AG09309 (cell line): ENCODE measurements around the gene CTNND2.

Experiments used
- DNase-seq: peaks from one replicate; pipeline ENCODE4 v3.0.0-alpha.2; 2010; ENCODE audit warnings: low read depth
- H3K4me3 ChIP-seq: 2 replicates; pipeline ENCODE4 v1.5.1; 2011; ENCODE audit warnings: mild to moderate bottlenecking, low read depth, low read length, moderate library complexity; ENCODE audit not compliant: control insufficient read depth
- CTCF ChIP-seq: IDR thresholded peaks from 2 replicates; pipeline ENCODE4 v1.5.1; 2011; ENCODE audit warnings: mild to moderate bottlenecking, low read depth, low read length, inconsistent platforms; ENCODE audit not compliant: insufficient read depth, control insufficient read depth; ENCODE audit errors: missing control alignments

Gene CTNND2

DNA sequence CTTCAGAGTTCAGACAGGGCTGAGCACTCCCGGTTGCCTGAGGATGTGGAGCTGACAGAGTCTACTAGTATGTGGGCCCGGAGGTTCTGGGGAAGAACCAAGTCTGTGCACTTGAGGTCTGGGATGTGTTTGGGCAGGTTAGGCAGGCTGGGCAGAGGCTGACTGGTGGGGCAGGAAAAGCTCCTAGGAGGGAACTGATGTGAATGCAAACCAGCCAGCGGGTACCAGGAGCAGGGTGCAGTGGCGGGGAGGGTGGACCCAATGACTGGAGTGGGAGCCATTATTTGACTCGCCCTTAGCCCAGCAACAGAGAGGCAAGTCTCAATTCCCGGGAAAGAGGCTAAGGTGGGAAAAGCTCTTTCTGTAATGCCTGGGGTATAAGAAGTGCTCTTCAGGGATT is 723.4 kb downstream of the CTNND2 start:
- TF ChIP-seq CTCF = no peak
- no peak for DNase-seq
- H3K4me3 ChIP-seq = no peak overlapping the region

GRCh38 chr5:11177999-11178711 is 726.1 kb downstream of the CTNND2 start:
- TF ChIP-seq CTCF = no peak
- DNase-seq = no peak
- H3K4me3 ChIP-seq = no peak overlapping the region

GRCh38 chr5:11174591-11174990 is 729.7 kb downstream of the CTNND2 start:
- no peak for TF ChIP-seq CTCF
- no peak overlapping the region for H3K4me3 ChIP-seq
- no peak for DNase-seq

- no peak overlapping the region for H3K4me3 ChIP-seq
- no peak for TF ChIP-seq CTCF
- DNase-seq = no peak
Observed at GRCh38 chr5:11172484-11172883, 731.8 kb downstream of the CTNND2 start.

DNA sequence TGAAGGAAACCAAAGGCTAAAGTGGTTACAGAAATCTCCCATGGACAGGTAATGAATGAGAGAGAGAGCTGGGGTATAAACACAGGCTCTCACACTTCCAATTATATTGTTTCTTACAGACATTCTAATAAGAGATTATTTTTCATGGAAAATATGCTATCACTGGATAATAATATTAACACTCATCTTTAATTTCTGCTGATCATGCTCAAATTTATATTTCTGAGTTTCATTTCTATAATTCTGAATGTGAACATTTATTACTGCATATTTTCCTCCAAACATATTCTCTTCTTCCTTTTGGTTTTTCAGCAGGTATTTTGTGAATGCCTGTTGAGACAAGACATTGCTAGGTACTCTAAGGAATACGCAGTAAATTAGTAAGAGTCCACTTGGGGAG is 733.0 kb downstream of the CTNND2 start:
- DNase-seq = no peak
- no peak overlapping the region for H3K4me3 ChIP-seq
- no peak for TF ChIP-seq CTCF

GRCh38 chr5:11166923-11167322 is 737.3 kb downstream of the CTNND2 start:
- DNase-seq = no peak
- no peak for TF ChIP-seq CTCF
- no peak overlapping the region for H3K4me3 ChIP-seq
